Measurements from ENCODE around the gene MED15. TPM values are rescaled to one million over a fixed set of nuclear protein-coding genes. Genes with fewer than 3 reads are reported as not detected.

Gene MED15
- total and polyA plus RNA-seq, 2 of the 4 experiments (the other 2 are of a cell fraction): 19.0 to 68.8 TPM

DNA sequence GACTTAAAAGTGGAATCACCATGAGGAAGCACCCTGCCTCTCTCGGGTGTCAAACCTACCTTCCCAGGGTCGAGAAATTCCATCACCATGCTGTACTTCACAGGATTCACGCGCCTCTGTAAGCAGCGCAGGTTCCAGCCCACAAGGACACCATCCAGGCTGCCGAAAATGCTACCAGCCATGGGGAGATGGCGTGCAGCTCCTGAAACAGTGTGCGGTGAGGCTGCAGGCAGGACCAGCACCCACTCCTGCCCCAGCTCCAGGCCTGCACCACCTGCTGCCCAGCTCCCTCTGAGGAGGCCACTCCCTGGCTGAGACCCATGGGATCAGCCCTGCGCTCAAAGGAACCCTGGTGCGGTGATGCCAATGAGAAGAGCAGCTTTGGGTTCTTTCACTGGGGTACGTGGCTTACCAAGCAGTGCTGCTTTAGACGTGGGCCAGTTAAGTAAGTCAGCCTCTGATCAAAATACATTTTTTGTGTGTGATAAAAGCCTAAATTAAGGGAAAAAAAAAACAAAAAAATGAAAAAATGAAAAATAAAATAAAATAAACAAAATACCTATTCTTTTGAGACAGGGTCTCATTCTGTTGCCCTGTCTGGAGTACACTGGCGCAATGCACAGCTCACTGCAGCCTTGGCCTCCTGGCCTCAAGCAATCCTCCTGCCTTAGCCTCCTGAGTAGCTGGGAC is 115.4 kb downstream of the MED15 start:
- Histone ChIP-seq H3K4ac (ENCODE audit: low read depth, low read length) (no peak overlapping the region), H4K5ac (ENCODE audit: low read depth, low read length) (no peak overlapping the region), H3K4me2 (ENCODE audit: low read depth, low read length) (no peak overlapping the region), H3K4me3 (ENCODE audit: insufficient read depth, low read depth, low read length) (no peak overlapping the region), H3K18ac (ENCODE audit: low read depth, low read length) (no peak overlapping the region), H3K27me3 (ENCODE audit: control insufficient read depth, insufficient read depth, low read length) (peaks cover 45% of the 10 kb centered on the region), H3K79me1 (ENCODE audit: low read depth in 1 of 2, low read length in 2 of 2) (no peaks in the 10 kb centered on the region), H2AK5ac (ENCODE audit: low read depth, low read length) (no peak overlapping the region), H3K14ac (replicated peaks; ENCODE audit: low read depth, low read length) (no peak overlapping the region), H3K56ac (ENCODE audit: extremely low read depth, insufficient read depth, low read length) (no peak overlapping the region), H4K8ac (ENCODE audit: low read depth in 2 of 2, low read length in 2 of 2) (no peak overlapping the region), H3K9me1 (ENCODE audit: insufficient read depth, low read length) (no peaks in the 10 kb centered on the region), H3K36me3 (ENCODE audit: control insufficient read depth, insufficient read depth, low read length) (no peaks in the 10 kb centered on the region), H2AK9ac (replicated peaks; ENCODE audit: low read depth, low read length, poor library complexity) (no peak overlapping the region), H2BK20ac (ENCODE audit: low read depth, low read length) (no peak overlapping the region), H3K9ac (ENCODE audit: low read depth, low read length) (no peak overlapping the region), H2BK15ac (ENCODE audit: low read depth, low read length) (no peak overlapping the region), H3K9me3 (ENCODE audit: control insufficient read depth, insufficient read depth, low read length) (no peaks in the 10 kb centered on the region), H3K27ac (ENCODE audit: insufficient read depth, low read length) (no peak overlapping the region), H2BK5ac (ENCODE audit: low read depth, low read length, poor library complexity, severe bottlenecking) (no peak overlapping the region), H4K20me1 (ENCODE audit: insufficient read depth, low read length) (no peaks in the 10 kb centered on the region), H3K23ac (ENCODE audit: low read depth, low read length) (no peak overlapping the region), H2AFZ (replicated peaks; ENCODE audit: low read length, poor library complexity) (no peak overlapping the region), H2BK120ac (ENCODE audit: low read depth, low read length) (no peak overlapping the region), H3K4me1 (ENCODE audit: control insufficient read depth, insufficient read depth, low read length) (no peaks in the 10 kb centered on the region), H4K91ac (ENCODE audit: insufficient read depth, low read depth, low read length) (no peak overlapping the region)
- ATAC-seq (ENCODE audit: low read depth) (no peak), DNase-seq (no peak)
- in situ Hi-C loops (cut with MboI; ENCODE audit: low sequenced_read_pairs): no loop called here
- intact Hi-C loops (cut with micrococcal nuclease): no loop called here
- 63% methylated on average over 8 of the region's 13 CpGs; no CpG with 5 or more reads in 1 of the 2 experiments for WGBS, 2 experiments (ENCODE audit: extremely low coverage in 2 of 2, insufficient read length in 1 of 2)
- no TSS peak for BruUV-seq (replicated peaks)
- dilution Hi-C loops (cut with HindIII; ENCODE audit: low sequenced_read_pairs, unreplicated experiment): no loop called here
- POLR2A ChIA-PET (ENCODE audit: unreplicated experiment): no interaction called here
- TF ChIP-seq RFX5 (IDR thresholded peaks at IDR 0.05; ENCODE audit: low read depth, low read length) (no peak), FOS (IDR thresholded peaks at IDR 0.05; ENCODE audit: low read depth, low read length) (no peak)
- TF ChIP-seq, protein P1, sequence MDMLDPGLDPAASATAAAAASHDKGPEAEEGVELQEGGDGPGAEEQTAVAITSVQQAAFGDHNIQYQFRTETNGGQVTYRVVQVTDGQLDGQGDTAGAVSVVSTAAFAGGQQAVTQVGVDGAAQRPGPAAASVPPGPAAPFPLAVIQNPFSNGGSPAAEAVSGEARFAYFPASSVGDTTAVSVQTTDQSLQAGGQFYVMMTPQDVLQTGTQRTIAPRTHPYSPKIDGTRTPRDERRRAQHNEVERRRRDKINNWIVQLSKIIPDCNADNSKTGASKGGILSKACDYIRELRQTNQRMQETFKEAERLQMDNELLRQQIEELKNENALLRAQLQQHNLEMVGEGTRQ (IDR thresholded peaks at IDR 0.05; ENCODE audit: low read depth, low read length): no peak
- CTCF ChIA-PET: no interaction called here

All from IMR-90 (cell line).